NB4 (cell line): ENCODE measurements around the gene MCM8.

ENCODE experiments used
- DNase-seq: peaks from one replicate; pipeline ENCODE4 v3.0.0; 2010; ENCODE audit warnings: low read depth
- H3K4me3 ChIP-seq: one replicate; pipeline ENCODE4 v1.5.1; 2011; ENCODE audit warnings: mild to moderate bottlenecking, low read depth, low read length, moderate library complexity
- MAX ChIP-seq: IDR thresholded peaks from 2 replicates; pipeline ENCODE4 v1.6.1; 2011; ENCODE audit warnings: low read depth, low read length
- MYC ChIP-seq: IDR thresholded peaks from 2 replicates; pipeline ENCODE4 v1.6.1; 2011; ENCODE audit warnings: low read depth, low read length
- POLR2A ChIP-seq: IDR thresholded peaks from 2 replicates; pipeline ENCODE4 v1.6.1; 2011; ENCODE audit warnings: mild to moderate bottlenecking; ENCODE audit not compliant: insufficient read length; ENCODE audit errors: extremely low read depth
- TF ChIP-seq, protein P1 (sequence below): IDR thresholded peaks from one replicate; pipeline ENCODE4 v1.5.1; 2012; ENCODE audit warnings: low read depth, low read length

Gene MCM8

DNA sequence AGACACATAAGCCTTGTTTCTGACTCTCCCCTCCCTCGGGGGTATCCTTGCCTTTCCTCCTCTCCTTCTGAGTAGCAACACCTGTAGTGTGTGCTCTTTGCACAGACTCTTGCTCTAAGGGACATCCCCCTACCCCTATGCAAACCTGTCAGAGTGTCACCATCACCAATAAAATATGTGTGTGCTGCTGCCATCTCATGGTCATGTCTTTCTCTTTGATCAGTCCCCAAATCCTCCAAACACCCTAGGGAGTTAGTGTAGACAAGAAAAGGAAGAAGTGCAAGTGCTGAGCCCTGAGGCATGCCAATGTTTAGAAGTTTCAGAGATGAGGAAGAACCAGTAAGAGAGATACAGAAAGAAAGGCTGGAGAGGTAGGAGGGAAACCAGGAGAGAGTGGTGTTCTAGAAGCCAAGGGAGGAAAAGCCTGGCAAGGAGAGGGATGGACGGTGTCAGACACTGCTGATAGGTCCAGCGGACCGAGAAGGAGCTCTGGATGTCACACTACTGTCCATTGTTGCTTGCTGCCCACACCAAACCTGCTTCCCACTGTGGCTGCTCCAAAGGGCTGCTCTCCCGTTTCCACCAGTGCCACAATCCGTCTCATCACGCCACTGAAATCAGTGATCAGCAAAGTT lies 16.5 kb upstream of the MCM8 start:
- TF ChIP-seq MYC, result peak; percentile 28; the same call in 1 of the 2 replicates
- TF ChIP-seq, protein P1, sequence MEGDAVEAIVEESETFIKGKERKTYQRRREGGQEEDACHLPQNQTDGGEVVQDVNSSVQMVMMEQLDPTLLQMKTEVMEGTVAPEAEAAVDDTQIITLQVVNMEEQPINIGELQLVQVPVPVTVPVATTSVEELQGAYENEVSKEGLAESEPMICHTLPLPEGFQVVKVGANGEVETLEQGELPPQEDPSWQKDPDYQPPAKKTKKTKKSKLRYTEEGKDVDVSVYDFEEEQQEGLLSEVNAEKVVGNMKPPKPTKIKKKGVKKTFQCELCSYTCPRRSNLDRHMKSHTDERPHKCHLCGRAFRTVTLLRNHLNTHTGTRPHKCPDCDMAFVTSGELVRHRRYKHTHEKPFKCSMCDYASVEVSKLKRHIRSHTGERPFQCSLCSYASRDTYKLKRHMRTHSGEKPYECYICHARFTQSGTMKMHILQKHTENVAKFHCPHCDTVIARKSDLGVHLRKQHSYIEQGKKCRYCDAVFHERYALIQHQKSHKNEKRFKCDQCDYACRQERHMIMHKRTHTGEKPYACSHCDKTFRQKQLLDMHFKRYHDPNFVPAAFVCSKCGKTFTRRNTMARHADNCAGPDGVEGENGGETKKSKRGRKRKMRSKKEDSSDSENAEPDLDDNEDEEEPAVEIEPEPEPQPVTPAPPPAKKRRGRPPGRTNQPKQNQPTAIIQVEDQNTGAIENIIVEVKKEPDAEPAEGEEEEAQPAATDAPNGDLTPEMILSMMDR, result peak; percentile 51
- no peak for TF ChIP-seq POLR2A
- 0 out of 2 replicates have a peak, but pooled peaks have one; percentile 13 for TF ChIP-seq MAX
- H3K4me3 ChIP-seq, result no peak overlapping the region
- peak; percentile 89 for DNase-seq

GRCh38 chr20:5935384-5935783 lies 15.1 kb upstream of the MCM8 start:
- H3K4me3 ChIP-seq, result no peak overlapping the region
- TF ChIP-seq MYC (no peak), MAX (no peak), POLR2A (no peak)
- TF ChIP-seq, protein P1, result no peak
- no peak for DNase-seq

GRCh38 chr20:5936238-5936637 lies 14.2 kb upstream of the MCM8 start:
- H3K4me3 ChIP-seq, result no peak overlapping the region
- TF ChIP-seq MAX (no peak), MYC (no peak), POLR2A (no peak)
- TF ChIP-seq, protein P1, result no peak
- no peak for DNase-seq

- no peak overlapping the region for H3K4me3 ChIP-seq
- DNase-seq, result no peak
- TF ChIP-seq POLR2A (no peak), MAX (no peak), MYC (no peak)
- TF ChIP-seq, protein P1, result no peak
Observed at GRCh38 chr20:5938456-5939029, 11.9 kb upstream of the MCM8 start.

DNA sequence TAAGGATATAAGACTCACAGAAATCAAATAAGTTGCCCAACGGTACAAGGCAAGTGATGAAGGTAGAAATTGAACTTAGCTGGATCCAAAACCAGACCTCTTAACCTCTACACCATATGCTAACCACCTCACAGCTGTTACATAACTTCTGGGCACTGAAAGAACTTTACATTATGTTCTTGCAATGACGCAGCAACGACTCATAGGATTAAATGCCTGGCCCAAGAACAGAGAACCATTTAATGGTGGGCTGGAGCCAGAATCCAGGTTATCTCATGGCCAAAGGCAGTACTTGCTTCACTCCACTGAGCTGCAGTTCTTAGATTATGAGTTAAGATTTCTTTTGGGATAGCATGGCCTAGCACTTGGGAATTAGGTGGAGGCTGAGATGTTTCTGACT lies 4.5 kb upstream of the MCM8 start:
- DNase-seq, result peak; percentile 71
- no peak for TF ChIP-seq POLR2A
- no peak for TF ChIP-seq MAX
- TF ChIP-seq MYC, result no peak
- TF ChIP-seq, protein P1, result no peak

More for the DNA sequence above, 4.5 kb upstream of the MCM8 start:
- no peak overlapping the region for H3K4me3 ChIP-seq
